ENCODE data around the gene PAPSS1.

- TF ChIP-seq, protein P1, sequence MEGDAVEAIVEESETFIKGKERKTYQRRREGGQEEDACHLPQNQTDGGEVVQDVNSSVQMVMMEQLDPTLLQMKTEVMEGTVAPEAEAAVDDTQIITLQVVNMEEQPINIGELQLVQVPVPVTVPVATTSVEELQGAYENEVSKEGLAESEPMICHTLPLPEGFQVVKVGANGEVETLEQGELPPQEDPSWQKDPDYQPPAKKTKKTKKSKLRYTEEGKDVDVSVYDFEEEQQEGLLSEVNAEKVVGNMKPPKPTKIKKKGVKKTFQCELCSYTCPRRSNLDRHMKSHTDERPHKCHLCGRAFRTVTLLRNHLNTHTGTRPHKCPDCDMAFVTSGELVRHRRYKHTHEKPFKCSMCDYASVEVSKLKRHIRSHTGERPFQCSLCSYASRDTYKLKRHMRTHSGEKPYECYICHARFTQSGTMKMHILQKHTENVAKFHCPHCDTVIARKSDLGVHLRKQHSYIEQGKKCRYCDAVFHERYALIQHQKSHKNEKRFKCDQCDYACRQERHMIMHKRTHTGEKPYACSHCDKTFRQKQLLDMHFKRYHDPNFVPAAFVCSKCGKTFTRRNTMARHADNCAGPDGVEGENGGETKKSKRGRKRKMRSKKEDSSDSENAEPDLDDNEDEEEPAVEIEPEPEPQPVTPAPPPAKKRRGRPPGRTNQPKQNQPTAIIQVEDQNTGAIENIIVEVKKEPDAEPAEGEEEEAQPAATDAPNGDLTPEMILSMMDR (conservative IDR thresholded peaks at IDR 0.05; ENCODE audit: low read length): no peak
- TF ChIP-seq EZH2phosphoT487 (IDR thresholded peaks at IDR 0.05; ENCODE audit: borderline replicate concordance): no peak
These were observed 155.7 kb downstream of the PAPSS1 start for GRCh38 chr4:107564326-107564725.

Data from Loucy (cell line).